HG02973 (cell line): ENCODE data around the gene LAMB1.

Experiments used
- ATAC-seq: cut with Tn5 transposase; IDR thresholded peaks from one replicate; pipeline ENCODE4 v1.9.1; 2021; ENCODE audit warnings: moderate library complexity; ENCODE audit not compliant: unreplicated experiment

Gene LAMB1

GRCh38 chr7:108018668-108019067 lies 15.7 kb upstream of the LAMB1 start:
- ATAC-seq: no peak

- ATAC-seq: no peak
Observed at GRCh38 chr7:108017776-108018151, 14.8 kb upstream of the LAMB1 start.

GRCh38 chr7:108016841-108017775 lies 14.1 kb upstream of the LAMB1 start:
- ATAC-seq: no peak

GRCh38 chr7:108015740-108016139 lies 12.8 kb upstream of the LAMB1 start:
- ATAC-seq: no peak

- ATAC-seq: no peak
Observed at GRCh38 chr7:108014747-108015682, 12.1 kb upstream of the LAMB1 start.

GRCh38 chr7:108014215-108014614 lies 11.3 kb upstream of the LAMB1 start:
- ATAC-seq: no peak

- no peak for ATAC-seq
Observed at GRCh38 chr7:108012499-108013430, 9.8 kb upstream of the LAMB1 start.

- no peak for ATAC-seq
Observed at GRCh38 chr7:108010377-108010776, 7.4 kb upstream of the LAMB1 start.

GRCh38 chr7:108009873-108010272 lies 6.9 kb upstream of the LAMB1 start:
- ATAC-seq: no peak

GRCh38 chr7:108008827-108009226 lies 5.9 kb upstream of the LAMB1 start:
- ATAC-seq: no peak

GRCh38 chr7:108008240-108008639 lies 5.3 kb upstream of the LAMB1 start:
- no peak for ATAC-seq

- no peak for ATAC-seq
Observed at GRCh38 chr7:108007762-108008161, 4.8 kb upstream of the LAMB1 start.

GRCh38 chr7:108007261-108007660 lies 4.3 kb upstream of the LAMB1 start:
- no peak for ATAC-seq

GRCh38 chr7:108004220-108005142 lies 1.5 kb upstream of the LAMB1 start:
- ATAC-seq: peak; percentile 76

- ATAC-seq: no peak
Observed at GRCh38 chr7:108003599-108003935, 606 bp upstream of the LAMB1 start.

GRCh38 chr7:108001764-108002725 lies 916 bp downstream of the LAMB1 start:
- no peak for ATAC-seq

GRCh38 chr7:108000875-108001763 lies 1.8 kb downstream of the LAMB1 start:
- no peak for ATAC-seq
